HTR-8/SVneo (cell line): ENCODE results near the gene LGI1.

ENCODE experiments used
- DNase-seq: peaks from one replicate; pipeline ENCODE4 v3.0.0; 2011; ENCODE audit warnings: low spot score, mixed read lengths; ENCODE audit not compliant: insufficient read length
- FAIRE-seq: peaks from 2 replicates; lab custom pipeline; 2011; peaks lifted over from hg19 to GRCh38; lab: Jason Lieb, UNC

Gene LGI1

GRCh38 chr10:93753621-93754250, 4.0 kb upstream of the LGI1 start:
- FAIRE-seq (no peak), DNase-seq (no peak)

GRCh38 chr10:93754761-93755160, 3.0 kb upstream of the LGI1 start:
- FAIRE-seq (no peak), DNase-seq (no peak)

GRCh38 chr10:93755443-93756116, 2.2 kb upstream of the LGI1 start:
- no peak for FAIRE-seq
- DNase-seq = no peak

GRCh38 chr10:93756118-93756517, 1.6 kb upstream of the LGI1 start:
- DNase-seq = no peak
- no peak for FAIRE-seq

- no peak for FAIRE-seq
- DNase-seq = no peak
Measured at GRCh38 chr10:93757136-93757535, 600 bp upstream of the LGI1 start.

- FAIRE-seq = no peak
- no peak for DNase-seq
Measured at GRCh38 chr10:93758508-93758885, 761 bp downstream of the LGI1 start.

- no peak for FAIRE-seq
Measured at GRCh38 chr10:93758891-93759410, 1.2 kb downstream of the LGI1 start.

GRCh38 chr10:93760490-93760889, 2.8 kb downstream of the LGI1 start:
- no peak for DNase-seq
- FAIRE-seq = no peak

More at GRCh38 chr10:93758891-93759410, 1.2 kb downstream of the LGI1 start:
- no peak for DNase-seq

GRCh38 chr10:93762979-93763391, 5.2 kb downstream of the LGI1 start:
- DNase-seq (no peak), FAIRE-seq (no peak)

GRCh38 chr10:93766918-93767317, 9.2 kb downstream of the LGI1 start:
- no peak for FAIRE-seq
- DNase-seq = no peak

- no peak for DNase-seq
- FAIRE-seq = no peak
Measured at GRCh38 chr10:93767724-93768399, 10.1 kb downstream of the LGI1 start.

GRCh38 chr10:93768892-93769291, 11.2 kb downstream of the LGI1 start:
- FAIRE-seq (no peak), DNase-seq (no peak)

- no peak for DNase-seq
- no peak for FAIRE-seq
Measured at GRCh38 chr10:93771354-93771753, 13.6 kb downstream of the LGI1 start.

- DNase-seq (no peak), FAIRE-seq (no peak)
Measured at GRCh38 chr10:93773120-93773519, 15.4 kb downstream of the LGI1 start.

- FAIRE-seq (no peak), DNase-seq (no peak)
Measured at GRCh38 chr10:93773705-93774104, 16.0 kb downstream of the LGI1 start.

- no peak for FAIRE-seq
- DNase-seq = no peak
Measured at GRCh38 chr10:93775356-93775755, 17.6 kb downstream of the LGI1 start.

- DNase-seq (no peak), FAIRE-seq (no peak)
Measured at GRCh38 chr10:93777092-93777491, 19.4 kb downstream of the LGI1 start.

GRCh38 chr10:93784059-93784458, 26.3 kb downstream of the LGI1 start:
- FAIRE-seq (no peak), DNase-seq (no peak)

- FAIRE-seq (no peak), DNase-seq (no peak)
Measured at GRCh38 chr10:93788413-93789208, 30.9 kb downstream of the LGI1 start.

- no peak for FAIRE-seq
Measured at GRCh38 chr10:93790439-93790838, 32.7 kb downstream of the LGI1 start.

More at GRCh38 chr10:93790439-93790838, 32.7 kb downstream of the LGI1 start:
- no peak for DNase-seq
